Right renal pelvis (tissue), 4 donors: ENCODE results near the gene TDRD6. TPM values are rescaled to one million over a fixed set of nuclear protein-coding genes. Genes with fewer than 3 reads are reported as not detected.

Experiments
- DNase-seq, 4 donors: peaks; one replicate each; pipeline ENCODE4 v3.0.0-alpha.2; 2013; ENCODE audit warnings: low read depth in 4 of 4, low spot score in 3 of 4, missing footprints in 1 of 4
- polyA plus RNA-seq, 4 donors: library from polyadenylated mRNA; unstranded; fragments of 120-200 nt; gene quantifications; one replicate each; pipeline ENCODE4 v1.2.1, GENCODE V29; 2013; ENCODE audit not compliant: insufficient read length in 4 of 4

TDRD6 gene
- polyA plus RNA-seq, 4 donors = 0.90 to 4.9 (median 1.7) TPM

DNA sequence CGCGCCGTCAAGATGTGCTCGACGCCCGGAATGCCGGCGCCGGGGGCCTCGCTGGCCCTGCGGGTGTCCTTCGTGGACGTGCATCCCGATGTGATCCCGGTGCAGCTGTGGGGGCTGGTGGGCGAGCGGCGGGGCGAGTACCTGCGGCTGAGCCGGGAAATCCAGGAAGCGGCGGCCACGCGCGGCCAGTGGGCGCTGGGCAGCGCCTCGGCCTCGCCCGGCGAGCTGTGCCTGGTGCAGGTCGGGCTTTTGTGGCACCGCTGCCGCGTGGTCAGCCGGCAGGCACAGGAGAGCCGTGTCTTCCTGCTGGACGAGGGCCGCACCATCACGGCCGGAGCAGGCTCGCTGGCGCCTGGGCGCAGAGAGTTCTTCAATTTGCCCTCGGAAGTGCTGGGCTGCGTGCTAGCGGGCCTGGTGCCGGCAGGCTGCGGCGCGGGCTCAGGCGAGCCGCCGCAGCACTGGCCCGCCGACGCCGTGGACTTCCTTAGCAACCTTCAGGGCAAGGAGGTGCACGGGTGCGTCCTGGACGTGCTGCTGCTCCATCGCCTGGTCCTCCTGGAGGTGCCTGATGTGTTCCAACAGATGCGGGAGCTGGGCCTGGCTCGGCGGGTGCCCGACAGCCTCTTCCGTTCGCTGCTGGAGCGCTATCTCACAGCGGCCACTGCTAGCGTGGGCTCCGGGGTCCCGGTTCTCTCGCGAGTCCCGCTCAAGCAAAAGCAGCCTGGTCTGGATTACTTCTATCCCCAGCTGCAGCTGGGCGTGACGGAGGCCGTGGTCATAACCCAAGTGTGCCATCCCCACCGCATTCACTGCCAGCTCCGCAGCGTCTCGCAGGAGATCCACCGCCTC is 656 bp downstream of the TDRD6 start:
- DNase-seq = no peak

GRCh38 chr6:46688966-46689335 is 1.3 kb downstream of the TDRD6 start:
- DNase-seq = no peak

DNA sequence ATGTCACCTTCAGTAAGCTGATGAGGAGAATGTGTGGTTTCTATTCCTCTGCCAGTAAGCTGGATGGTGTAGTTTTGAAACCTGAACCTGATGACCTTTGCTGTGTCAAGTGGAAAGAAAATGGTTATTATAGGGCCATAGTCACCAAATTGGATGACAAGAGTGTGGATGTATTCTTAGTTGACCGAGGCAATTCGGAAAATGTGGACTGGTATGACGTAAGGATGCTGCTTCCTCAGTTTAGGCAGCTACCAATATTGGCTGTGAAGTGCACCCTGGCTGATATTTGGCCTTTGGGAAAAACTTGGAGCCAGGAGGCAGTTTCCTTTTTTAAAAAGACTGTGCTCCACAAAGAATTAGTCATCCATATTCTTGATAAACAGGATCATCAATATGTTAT is 2.0 kb downstream of the TDRD6 start:
- no peak for DNase-seq

- no peak for DNase-seq
These were observed 2.6 kb downstream of the TDRD6 start for GRCh38 chr6:46690141-46690755.

DNA sequence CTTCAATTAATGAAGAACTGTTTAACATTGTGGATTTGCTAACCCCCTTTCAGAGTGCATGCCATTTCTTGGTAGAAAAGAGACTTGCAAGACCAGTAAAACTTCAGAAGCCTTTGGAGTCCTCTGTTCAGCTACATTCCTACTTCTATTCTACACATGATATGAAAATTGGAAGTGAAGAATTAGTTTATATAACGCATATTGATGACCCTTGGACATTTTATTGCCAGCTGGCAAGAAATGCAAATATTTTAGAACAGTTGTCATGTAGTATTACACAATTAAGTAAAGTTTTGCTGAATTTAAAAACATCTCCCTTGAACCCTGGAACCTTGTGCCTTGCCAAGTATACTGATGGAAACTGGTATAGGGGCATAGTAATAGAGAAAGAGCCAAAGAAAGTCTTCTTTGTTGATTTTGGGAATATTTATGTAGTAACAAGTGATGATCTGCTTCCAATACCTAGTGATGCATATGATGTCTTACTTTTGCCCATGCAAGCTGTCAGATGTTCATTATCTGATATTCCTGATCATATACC is 3.3 kb downstream of the TDRD6 start:
- DNase-seq = no peak

GRCh38 chr6:46699970-46700369 is 12.3 kb downstream of the TDRD6 start:
- DNase-seq = no peak

DNA sequence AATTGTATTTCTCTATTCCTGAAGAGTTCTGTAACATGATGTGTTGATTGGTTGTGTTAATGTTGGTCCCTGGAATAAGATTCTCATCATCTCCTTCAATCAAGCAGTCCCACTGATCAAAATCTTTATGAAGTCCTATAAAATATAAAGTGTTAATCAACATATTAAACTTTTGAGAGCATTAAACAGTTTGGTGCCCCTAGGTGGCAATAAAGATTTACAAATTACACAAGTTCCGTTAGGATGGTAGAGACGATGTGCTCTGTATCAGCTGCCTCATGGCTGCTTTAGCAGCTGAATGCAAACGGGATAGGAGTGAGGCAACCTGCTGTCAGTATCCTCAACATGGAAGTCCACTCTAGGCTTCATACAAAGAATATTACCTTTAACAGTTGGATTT is 16.9 kb downstream of the TDRD6 start:
- DNase-seq = peak in 3 of 4 donors; percentile 1 to 13 (median 5)

GRCh38 chr6:46706464-46706863 is 18.8 kb downstream of the TDRD6 start:
- DNase-seq = no peak

DNA sequence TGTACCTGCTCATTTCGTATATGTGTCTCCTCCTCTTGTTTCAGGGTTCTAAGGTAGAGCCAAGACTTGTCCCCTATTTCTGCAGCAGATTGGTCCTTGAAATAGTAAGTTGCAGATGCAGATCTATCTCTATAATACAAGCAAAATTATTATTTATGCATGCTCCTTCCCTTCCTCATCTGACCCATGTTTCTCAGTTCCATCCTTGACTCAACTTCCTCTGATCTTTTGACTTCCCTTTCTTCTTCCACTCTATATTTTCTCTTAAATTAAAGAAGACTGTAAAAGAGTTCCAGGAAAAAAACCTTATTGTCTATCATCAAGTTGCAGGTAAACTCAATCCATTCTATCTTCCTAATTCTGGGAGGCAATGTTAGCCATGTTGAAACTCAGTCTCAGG is 23.8 kb downstream of the TDRD6 start:
- no peak for DNase-seq

GRCh38 chr6:46715141-46715540 is 27.5 kb downstream of the TDRD6 start:
- no peak for DNase-seq

GRCh38 chr6:46719099-46719498 is 31.4 kb downstream of the TDRD6 start:
- no peak for DNase-seq

GRCh38 chr6:46720401-46720800 is 32.7 kb downstream of the TDRD6 start:
- DNase-seq = no peak

GRCh38 chr6:46729787-46730326 is 42.2 kb downstream of the TDRD6 start:
- DNase-seq = no peak

- no peak for DNase-seq
These were observed 43.3 kb downstream of the TDRD6 start for GRCh38 chr6:46730921-46731461.

- no peak for DNase-seq
These were observed 45.7 kb downstream of the TDRD6 start for GRCh38 chr6:46733341-46733801.

DNA sequence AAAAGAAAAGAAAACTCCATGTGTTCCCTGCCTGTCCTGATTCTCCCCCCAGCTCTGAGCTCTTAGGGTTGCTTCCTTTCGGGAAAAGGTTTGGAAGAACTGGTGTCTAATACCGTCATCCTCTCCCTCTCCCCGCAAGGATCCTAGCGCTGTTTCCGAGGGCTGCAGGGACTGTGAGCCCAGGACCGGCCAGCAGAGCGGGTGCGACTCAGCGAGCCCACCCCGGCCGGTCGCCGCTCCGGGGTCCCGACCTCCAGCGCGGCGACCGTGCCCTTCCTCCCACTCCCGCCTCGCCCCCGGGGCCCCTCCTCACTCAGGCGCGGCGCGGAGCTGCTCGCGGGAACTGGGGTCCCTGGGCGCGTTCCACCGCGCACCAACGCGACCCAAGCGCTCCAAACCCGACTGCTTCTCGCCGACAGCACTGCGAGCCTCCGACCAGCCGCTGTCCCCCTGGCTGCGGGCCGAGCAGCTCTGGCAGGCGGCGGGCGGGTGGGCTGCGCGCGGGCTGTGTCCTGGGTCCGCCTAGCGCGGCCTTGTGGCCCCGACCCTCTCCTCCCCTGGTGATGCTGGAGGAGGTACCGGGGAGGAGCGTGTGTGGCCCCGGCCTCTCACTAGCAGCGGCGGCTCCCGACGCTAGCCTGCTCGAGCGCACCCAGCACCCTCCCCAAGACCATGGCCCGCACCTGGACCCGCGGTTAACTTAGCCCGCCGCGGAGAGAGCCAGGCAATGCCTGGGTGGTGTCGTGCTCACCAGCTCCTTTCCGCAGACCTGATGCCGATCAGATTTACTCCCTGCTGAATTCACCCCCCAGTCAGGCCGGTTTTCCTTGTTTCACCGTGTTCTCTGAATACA is 47.4 kb downstream of the TDRD6 start, which contains the start of gene PLA2G7:
TSS of gene PLA2G7 (minus strand) at position 509 of the 853 bp plus-strand sequence. CDS start 12,484 bp downstream, outside the sequence.
- peak in 2 of 4 donors; percentile 28 to 35 for DNase-seq

- DNase-seq = no peak
These were observed 48.0 kb downstream of the TDRD6 start for GRCh38 chr6:46735720-46736031.

GRCh38 chr6:46736906-46737305 is 49.2 kb downstream of the TDRD6 start:
- no peak for DNase-seq

GRCh38 chr6:46741482-46741881 is 53.8 kb downstream of the TDRD6 start:
- DNase-seq = no peak

GRCh38 chr6:46741910-46742309 is 54.2 kb downstream of the TDRD6 start:
- no peak for DNase-seq
